Gastrocnemius medialis (tissue), 4 donors: Measurements from ENCODE around the gene AARS1. TPM values are rescaled to one million over a fixed set of nuclear protein-coding genes. Genes with fewer than 3 reads are reported as not detected.
A peak's percentile ranks its signal among the peaks of the same experiment; 100 is the strongest.

Source experiments
- ATAC-seq, 2 donors: fragments of 150-250 bp; one replicate each; pipeline ENCODE4 v1.9.1; 2016
- DNase-seq, 2 donors: peaks; one replicate each; pipeline ENCODE4 v3.0.0-alpha.2; 2019
- H3K27ac ChIP-seq, 4 donors: fragments of 200-600 bp; sonication (generic); 1 replicate in 1 of 4; 2 replicates in 3 of 4; pipeline ENCODE4 v1.5.1; 2016 to 2018; ENCODE audit warnings: mild to moderate bottlenecking in 2 of 4, moderate library complexity in 1 of 4
- H3K27me3 ChIP-seq, 3 donors: fragments of 200-600 bp; sonication (generic) in 2 of 3; 1 replicate in 1 of 3; 2 replicates in 2 of 3; pipeline versions ENCODE4 v1.5.1 to v1.6.0; 2016 to 2019; ENCODE audit warnings: mild to moderate bottlenecking in 1 of 3, moderate library complexity in 1 of 3
- H3K36me3 ChIP-seq, 2 donors: fragments of 200-600 bp; sonication (generic) in 1 of 2; one replicate each; pipeline ENCODE4 v1.5.1; 2017 to 2018
- H3K4me1 ChIP-seq, 2 donors: fragments of 200-600 bp; sonication (generic) in 1 of 2; one replicate each; pipeline ENCODE4 v1.5.1; 2016 to 2017; ENCODE audit warnings: mild to moderate bottlenecking in 2 of 2
- H3K4me3 ChIP-seq, 4 donors: fragments of 200-600 bp; sonication (generic) in 3 of 4; 1 replicate in 1 of 4; 2 replicates in 3 of 4; pipeline ENCODE4 v1.5.1; 2016 to 2019; ENCODE audit warnings: mild to moderate bottlenecking in 2 of 4
- H3K9me3 ChIP-seq, 3 donors: fragments of 200-600 bp; sonication (generic) in 2 of 3; 1 replicate in 1 of 3; 2 replicates in 2 of 3; pipeline ENCODE4 v1.5.1; 2016 to 2019
- POLR2A ChIP-seq, 2 donors: fragments of 450-650 bp; IDR thresholded peaks; one replicate each; pipeline ENCODE4 v1.6.1; 2017; ENCODE audit warnings: antibody characterized with exemption in 2 of 2, mild to moderate bottlenecking in 2 of 2, moderate library complexity in 2 of 2
- in situ Hi-C, 4 donors: fragments of 200-750 bp; cut with MboI; loops; one replicate each; pipeline versions ENCODE4 v1.15.0 to v1.8.0; 2017; ENCODE audit warnings: low sequenced_read_pairs in 4 of 4
- intact Hi-C: fragments of 100-400 bp; cut with DNase I; formaldehyde crosslinking; loops from one replicate; pipeline ENCODE4 v1.15.1; 2023; ENCODE audit warnings: low total_unique reads
- total RNA-seq, 4 donors: library from RNA; depleted of rRNA; stranded (reverse); fragments of >200 nt; gene quantifications; one replicate each; pipeline versions ENCODE4 v1.1.0 to v1.2.3, GENCODE V29; 2016
- TF ChIP-seq, protein P1 (sequence below), 5 experiments: fragments of 450-650 bp in 3 of 5; fragments of 200-600 bp in 2 of 5; sonication (generic) in 2 of 5; IDR thresholded peaks in 4 of 5; conservative IDR thresholded peaks in 1 of 5; 1 replicate in 4 of 5; 2 replicates in 1 of 5; pipeline ENCODE4 v1.5.1; 2016 to 2019; ENCODE audit warnings: antibody characterized with exemption in 5 of 5, mild to moderate bottlenecking in 3 of 5, moderate library complexity in 3 of 5

The AARS1 gene
- total RNA-seq, 4 donors from 2014 or later: 58.0 to 80.4 (median 60.2) TPM

DNA sequence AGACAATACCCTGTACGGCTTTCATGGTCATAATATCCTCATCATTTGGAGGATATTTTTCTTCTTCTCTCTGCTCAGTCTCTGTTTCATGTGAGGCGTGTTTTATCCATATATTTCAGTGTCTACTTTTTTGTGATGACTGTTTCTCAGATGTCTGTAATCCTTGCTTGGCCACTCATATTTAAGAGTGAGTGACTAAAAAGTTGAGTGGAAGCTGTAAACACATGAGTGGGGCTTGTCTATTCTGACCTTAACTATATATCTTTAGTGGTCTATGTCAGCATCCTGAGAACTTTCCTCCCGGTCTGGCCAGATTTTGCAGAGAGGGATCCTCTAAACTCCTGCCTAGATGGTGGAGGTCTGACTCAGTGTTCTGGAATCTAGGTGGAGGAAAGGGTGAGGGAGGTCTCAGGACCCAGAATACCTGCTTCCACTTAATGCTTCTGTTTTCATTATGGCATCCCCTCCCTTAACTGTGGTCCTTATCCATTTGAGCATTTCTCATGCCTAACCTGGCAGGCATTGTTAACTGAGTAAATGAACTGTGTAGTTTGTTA lies 15.7 kb upstream of the AARS1 start:
- H3K36me3 ChIP-seq: peaks cover 0 to 18% of the 10 kb centered on the region in 2 donors
- no peak for TF ChIP-seq POLR2A (IDR thresholded peaks at IDR 0.05)
- TF ChIP-seq, protein P1, sequence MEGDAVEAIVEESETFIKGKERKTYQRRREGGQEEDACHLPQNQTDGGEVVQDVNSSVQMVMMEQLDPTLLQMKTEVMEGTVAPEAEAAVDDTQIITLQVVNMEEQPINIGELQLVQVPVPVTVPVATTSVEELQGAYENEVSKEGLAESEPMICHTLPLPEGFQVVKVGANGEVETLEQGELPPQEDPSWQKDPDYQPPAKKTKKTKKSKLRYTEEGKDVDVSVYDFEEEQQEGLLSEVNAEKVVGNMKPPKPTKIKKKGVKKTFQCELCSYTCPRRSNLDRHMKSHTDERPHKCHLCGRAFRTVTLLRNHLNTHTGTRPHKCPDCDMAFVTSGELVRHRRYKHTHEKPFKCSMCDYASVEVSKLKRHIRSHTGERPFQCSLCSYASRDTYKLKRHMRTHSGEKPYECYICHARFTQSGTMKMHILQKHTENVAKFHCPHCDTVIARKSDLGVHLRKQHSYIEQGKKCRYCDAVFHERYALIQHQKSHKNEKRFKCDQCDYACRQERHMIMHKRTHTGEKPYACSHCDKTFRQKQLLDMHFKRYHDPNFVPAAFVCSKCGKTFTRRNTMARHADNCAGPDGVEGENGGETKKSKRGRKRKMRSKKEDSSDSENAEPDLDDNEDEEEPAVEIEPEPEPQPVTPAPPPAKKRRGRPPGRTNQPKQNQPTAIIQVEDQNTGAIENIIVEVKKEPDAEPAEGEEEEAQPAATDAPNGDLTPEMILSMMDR (IDR thresholded peaks at IDR 0.05 in 4 of 5, conservative IDR thresholded peaks at IDR 0.05 in 1 of 5): no peak
- no peak overlapping the region for H3K27ac ChIP-seq
- ATAC-seq (no peak), DNase-seq (no peak)
- H3K4me3 ChIP-seq: no peak overlapping the region
- peaks cover 0 to 9% (median 0%) of the 10 kb centered on the region in 3 donors for H3K9me3 ChIP-seq
- peaks cover 3% of the 10 kb centered on the region in 2 donors for H3K4me1 ChIP-seq
- no peaks in the 10 kb centered on the region for H3K27me3 ChIP-seq
- in situ Hi-C loops: no loop called here
- intact Hi-C loops: no loop called here

DNA sequence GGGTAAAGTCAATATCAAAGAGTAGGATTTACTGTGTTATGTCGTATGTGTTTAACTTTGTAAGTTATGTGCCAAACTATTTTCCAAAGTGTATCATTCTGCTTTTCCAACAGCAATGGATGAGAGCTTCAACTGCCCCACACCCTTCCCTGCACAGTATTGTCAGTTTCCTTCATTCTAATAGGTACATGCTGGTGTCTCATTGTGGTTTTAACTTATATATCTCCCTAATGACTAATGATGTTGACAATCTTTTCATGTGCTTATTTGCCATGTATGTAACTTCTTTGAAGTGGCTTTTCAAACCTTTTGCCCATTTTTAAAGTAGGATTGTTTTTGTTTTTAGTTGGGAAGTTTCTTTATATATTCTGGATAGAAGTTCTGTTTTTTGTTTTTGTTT lies 13.4 kb upstream of the AARS1 start:
- H3K4me1 ChIP-seq: peaks cover 8 to 12% of the 10 kb centered on the region in 2 donors
- DNase-seq (no peak), ATAC-seq (no peak)
- intact Hi-C loops (no loop called here), in situ Hi-C loops (no loop called here)
- H3K4me3 ChIP-seq: no peak overlapping the region
- no peaks in the 10 kb centered on the region for H3K27me3 ChIP-seq
- peaks cover 0 to 18% of the 10 kb centered on the region in 2 donors for H3K36me3 ChIP-seq
- TF ChIP-seq POLR2A (IDR thresholded peaks at IDR 0.05): no peak
- TF ChIP-seq, protein P1 (IDR thresholded peaks at IDR 0.05 in 4 of 5, conservative IDR thresholded peaks at IDR 0.05 in 1 of 5): no peak
- no peak overlapping the region for H3K27ac ChIP-seq
- H3K9me3 ChIP-seq: peaks cover 0 to 9% (median 0%) of the 10 kb centered on the region in 3 donors

DNA sequence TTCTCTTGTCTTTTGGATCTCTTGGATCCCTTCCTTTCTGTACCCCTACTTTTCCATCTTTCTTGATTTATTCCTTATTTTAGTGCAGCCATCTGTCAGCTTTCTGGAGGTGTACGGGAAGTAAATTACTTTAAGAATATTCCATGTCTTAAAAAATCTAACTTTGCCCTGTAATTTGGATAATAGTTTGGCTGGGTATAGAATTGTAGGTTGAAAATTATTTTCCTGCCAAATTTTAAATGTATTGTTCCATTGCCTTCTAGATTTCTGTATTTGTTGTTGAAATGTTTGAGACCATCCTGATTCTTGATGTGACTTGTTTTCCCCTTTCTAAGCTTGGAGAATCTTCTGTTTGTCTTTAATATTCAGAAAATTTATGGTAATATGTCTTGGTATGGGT lies 11.8 kb upstream of the AARS1 start:
- in situ Hi-C loops (no loop called here), intact Hi-C loops (no loop called here)
- peaks cover 0 to 18% of the 10 kb centered on the region in 2 donors for H3K36me3 ChIP-seq
- H3K27me3 ChIP-seq: no peaks in the 10 kb centered on the region
- DNase-seq: no peak
- no peak for ATAC-seq
- H3K4me3 ChIP-seq: no peak overlapping the region
- H3K27ac ChIP-seq: no peak overlapping the region
- H3K9me3 ChIP-seq: peaks cover 0 to 9% (median 0%) of the 10 kb centered on the region in 3 donors
- H3K4me1 ChIP-seq: peaks cover 8 to 12% of the 10 kb centered on the region in 2 donors
- TF ChIP-seq, protein P1 (IDR thresholded peaks at IDR 0.05 in 4 of 5, conservative IDR thresholded peaks at IDR 0.05 in 1 of 5): no peak
- TF ChIP-seq POLR2A (IDR thresholded peaks at IDR 0.05): no peak

DNA sequence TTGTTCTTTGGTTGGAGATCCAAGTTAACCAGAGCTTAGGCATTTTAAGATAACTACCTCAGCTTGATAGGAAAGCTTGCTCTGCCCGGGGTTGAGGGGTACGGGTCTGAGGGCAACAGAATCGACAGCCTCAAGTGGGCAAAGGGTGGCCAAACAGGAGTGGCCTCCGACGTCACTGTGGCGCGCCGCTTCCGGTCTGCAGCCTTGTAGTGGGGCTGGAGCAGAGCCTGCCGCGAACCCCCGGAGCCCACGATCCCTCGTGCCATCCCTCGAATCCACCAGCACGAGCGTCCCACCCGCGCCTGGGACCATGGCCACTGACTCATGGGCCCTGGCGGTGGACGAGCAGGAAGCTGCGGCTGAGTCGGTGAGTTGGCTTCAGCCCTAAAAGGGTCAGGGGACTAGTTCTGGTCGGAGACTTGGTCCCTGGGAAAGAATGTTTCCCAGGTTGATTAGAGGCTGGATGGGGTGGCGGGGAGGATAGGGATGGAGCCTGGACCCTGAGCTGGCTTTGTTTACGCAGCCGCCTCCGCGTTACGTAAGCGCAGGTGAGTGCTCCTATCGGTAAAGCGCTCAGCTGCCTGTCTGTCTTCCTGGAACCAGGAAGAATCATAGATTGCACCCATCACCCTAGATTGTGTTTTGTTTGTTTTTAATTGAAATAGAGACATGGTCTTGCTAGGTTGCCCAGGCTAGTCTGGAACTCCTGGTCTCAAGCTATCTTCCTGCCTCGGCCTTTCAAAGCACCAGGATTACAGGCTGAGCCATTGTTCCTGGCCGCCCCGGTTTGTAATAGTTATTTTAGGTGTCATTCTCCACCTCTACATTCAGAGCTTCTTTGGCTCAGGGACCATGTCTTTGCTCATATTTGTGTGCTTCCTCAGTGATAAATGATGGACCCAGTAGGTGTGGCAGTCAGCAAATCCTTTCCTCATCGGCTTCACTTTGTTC lies 10.0 kb upstream of the AARS1 start, which contains the start of gene DDX19B:
Gene DDX19B (plus strand): TSS at position 199 of the 951 bp plus-strand sequence. CDS start 112 bp downstream, at position 311.
- DNase-seq (peak; percentile 48 to 71), ATAC-seq (peak; percentile 85 to 92)
- intact Hi-C loops (loop anchor here (1.0 kb wide), 1 partner anchor 47 kb away; the partner anchor contains the start of gene DDX19A), in situ Hi-C loops (loop anchor here in 1 of 4 donors (10.0 kb wide), 1 partner anchor 46 kb away; the partner anchor contains the start of gene DDX19A)
- peaks cover 0 to 18% of the 10 kb centered on the region in 2 donors for H3K36me3 ChIP-seq
- peaks cover 0 to 9% (median 0%) of the 10 kb centered on the region in 3 donors for H3K9me3 ChIP-seq
- TF ChIP-seq, protein P1 (IDR thresholded peaks at IDR 0.05 in 4 of 5, conservative IDR thresholded peaks at IDR 0.05 in 1 of 5): no peak
- peak; percentile 39 to 57 for TF ChIP-seq POLR2A (IDR thresholded peaks at IDR 0.05)
- H3K27ac ChIP-seq: peak within 1 kb of the TSS; percentile 91 to 99 (median 96)
- H3K27me3 ChIP-seq: no peaks in the 10 kb centered on the region
- H3K4me3 ChIP-seq: peak within 1 kb of the TSS; percentile 75 to 99 (median 96)
- peaks cover 8 to 12% of the 10 kb centered on the region in 2 donors for H3K4me1 ChIP-seq
